Measurements from ENCODE around the gene ZSCAN23. TPM values are rescaled to one million over a fixed set of nuclear protein-coding genes. Genes with fewer than 3 reads are reported as not detected.
A peak's percentile ranks its signal among the peaks of the same experiment; 100 is the strongest.
"Not testable (repeated sequence)": the region's sequence is repeated elsewhere in the genome, so short reads cannot be mapped to it uniquely, and the experiment has no call there.

ZSCAN23 gene
- total RNA-seq, 5 donors from 2014 or later (not counting 1 experiment from before 2014, with no cell fraction given) = 1.3 to 3.5 (median 1.7) TPM

- CTCF ChIA-PET; DNase-seq; H3K36me3 Mint-ChIP-seq; H3K36me3 ChIP-seq (ENCODE audit: control insufficient read depth in 2 of 2, extremely low read depth in 1 of 2, insufficient read depth in 1 of 2, low read length in 1 of 2); H3K9me3 ChIP-seq; H3K27ac ChIP-seq (ENCODE audit: low read length); POLR2A ChIA-PET; H3K4me3 ChIP-seq (ENCODE audit: control insufficient read depth in 1 of 2, extremely low read depth in 1 of 2, low read length in 1 of 2); ATAC-seq (replicated peaks in 1 of 4); H3K27me3 ChIP-seq (replicated peaks in 1 of 2; ENCODE audit: control insufficient read depth in 2 of 2, extremely low read depth in 1 of 2, insufficient read depth in 2 of 2, low read length in 1 of 2); H3K9me3 Mint-ChIP-seq; H3K27ac Mint-ChIP-seq; H3K4me1 Mint-ChIP-seq; H3K4me3 Mint-ChIP-seq; H3K4me1 ChIP-seq (ENCODE audit: control insufficient read depth in 1 of 2, extremely low read depth in 1 of 2, insufficient read depth in 2 of 2, low read length in 2 of 2): not testable (repeated sequence)
- peaks cover 32 to 44% of the 10 kb centered on the region in 2 donors for H3K27me3 Mint-ChIP-seq
- 91% methylated on average over 22 of the region's 45 CpGs for WGBS (ENCODE audit: insufficient coverage)
These were observed 26.0 kb upstream of the ZSCAN23 start for GRCh38 chr6:28469153-28469745.

- no peaks in the 10 kb centered on the region for H3K36me3 ChIP-seq (ENCODE audit: control insufficient read depth in 2 of 2, extremely low read depth in 1 of 2, insufficient read depth in 1 of 2, low read length in 1 of 2)
These were observed 24.8 kb upstream of the ZSCAN23 start for GRCh38 chr6:28468056-28468455.

GRCh38 chr6:28462401-28462800, 19.1 kb upstream of the ZSCAN23 start:
- Histone ChIP-seq H3K4me3 (ENCODE audit: control insufficient read depth in 1 of 2, extremely low read depth in 1 of 2, low read length in 1 of 2) (no peak overlapping the region), H3K27me3 (replicated peaks in 1 of 2; ENCODE audit: control insufficient read depth in 2 of 2, extremely low read depth in 1 of 2, insufficient read depth in 2 of 2, low read length in 1 of 2) (peaks cover 2 to 8% of the 10 kb centered on the region in 2 experiments), H3K4me1 (ENCODE audit: control insufficient read depth in 1 of 2, extremely low read depth in 1 of 2, insufficient read depth in 2 of 2, low read length in 2 of 2) (no peaks in the 10 kb centered on the region), H3K27ac (ENCODE audit: low read length) (no peak overlapping the region), H3K9me3 (no peaks in the 10 kb centered on the region), H3K36me3 (ENCODE audit: control insufficient read depth in 2 of 2, extremely low read depth in 1 of 2, insufficient read depth in 1 of 2, low read length in 1 of 2) (no peaks in the 10 kb centered on the region)
- no peak overlapping the region for H3K4me3 Mint-ChIP-seq
- H3K27me3 Mint-ChIP-seq = peaks cover 49 to 50% of the 10 kb centered on the region in 2 donors
- no peaks in the 10 kb centered on the region for H3K36me3 Mint-ChIP-seq
- WGBS (ENCODE audit: insufficient coverage) = no CpG with 5 or more reads among the region's 2 CpGs
- H3K9me3 Mint-ChIP-seq = no peaks in the 10 kb centered on the region
- H3K4me1 Mint-ChIP-seq = peaks cover 0 to 6% (median 5%) of the 10 kb centered on the region in 3 donors
- POLR2A ChIA-PET = no interaction called here
- CTCF ChIA-PET = no interaction called here
- ATAC-seq (replicated peaks in 1 of 4) = peak in 1 of 4 experiments; percentile 52
- DNase-seq = no peak
- H3K27ac Mint-ChIP-seq = no peak overlapping the region

More at GRCh38 chr6:28468056-28468455, 24.8 kb upstream of the ZSCAN23 start:
- Histone ChIP-seq H3K27ac (ENCODE audit: low read length) (no peak overlapping the region), H3K27me3 (replicated peaks in 1 of 2; ENCODE audit: control insufficient read depth in 2 of 2, extremely low read depth in 1 of 2, insufficient read depth in 2 of 2, low read length in 1 of 2) (peaks cover 0 to 4% of the 10 kb centered on the region in 2 experiments), H3K4me3 (ENCODE audit: control insufficient read depth in 1 of 2, extremely low read depth in 1 of 2, low read length in 1 of 2) (no peak overlapping the region), H3K9me3 (no peaks in the 10 kb centered on the region), H3K4me1 (ENCODE audit: control insufficient read depth in 1 of 2, extremely low read depth in 1 of 2, insufficient read depth in 2 of 2, low read length in 2 of 2) (no peaks in the 10 kb centered on the region)
- POLR2A ChIA-PET = no interaction called here
- Mint-ChIP-seq H3K36me3 (peaks cover 4% of the 10 kb centered on the region), H3K4me3 (no peak overlapping the region), H3K27me3 (peaks cover 28 to 46% of the 10 kb centered on the region in 2 donors), H3K9me3 (peaks cover 0 to 6% (median 2%) of the 10 kb centered on the region in 3 donors), H3K4me1 (no peaks in the 10 kb centered on the region), H3K27ac (no peak overlapping the region)
- no peak for ATAC-seq (replicated peaks in 1 of 4)
- no CpG with 5 or more reads among the region's 7 CpGs for whole genome bisulfite sequencing (ENCODE audit: insufficient coverage)
- no peak for DNase-seq
- CTCF ChIA-PET = no interaction called here

- Mint-ChIP-seq H3K4me1 (peaks cover 0 to 6% (median 5%) of the 10 kb centered on the region in 3 donors), H3K27me3 (peaks cover 53 to 55% of the 10 kb centered on the region in 2 donors), H3K36me3 (no peaks in the 10 kb centered on the region), H3K4me3 (no peak overlapping the region), H3K9me3 (no peaks in the 10 kb centered on the region), H3K27ac (no peak overlapping the region)
- peaks cover 2 to 6% of the 10 kb centered on the region in 2 experiments for H3K27me3 ChIP-seq (replicated peaks in 1 of 2; ENCODE audit: control insufficient read depth in 2 of 2, extremely low read depth in 1 of 2, insufficient read depth in 2 of 2, low read length in 1 of 2)
- no CpG with 5 or more reads among the region's 1 CpG for WGBS (ENCODE audit: insufficient coverage)
- no peak overlapping the region for H3K4me3 ChIP-seq (ENCODE audit: control insufficient read depth in 1 of 2, extremely low read depth in 1 of 2, low read length in 1 of 2)
- no peak overlapping the region for H3K27ac ChIP-seq (ENCODE audit: low read length)
- POLR2A ChIA-PET = no interaction called here
- CTCF ChIA-PET = no interaction called here
- no peaks in the 10 kb centered on the region for H3K36me3 ChIP-seq (ENCODE audit: control insufficient read depth in 2 of 2, extremely low read depth in 1 of 2, insufficient read depth in 1 of 2, low read length in 1 of 2)
- H3K9me3 ChIP-seq = no peaks in the 10 kb centered on the region
- H3K4me1 ChIP-seq (ENCODE audit: control insufficient read depth in 1 of 2, extremely low read depth in 1 of 2, insufficient read depth in 2 of 2, low read length in 2 of 2) = no peaks in the 10 kb centered on the region
- no peak for DNase-seq
- ATAC-seq (replicated peaks in 1 of 4) = no peak
These were observed 15.3 kb upstream of the ZSCAN23 start for GRCh38 chr6:28458568-28458967.

- peak; percentile 54 to 98 (median 80) for ATAC-seq (replicated peaks in 1 of 4)
These were observed 5.8 kb upstream of the ZSCAN23 start for GRCh38 chr6:28449056-28449455.

GRCh38 chr6:28447512-28447906, 4.2 kb upstream of the ZSCAN23 start:
- H3K4me3 Mint-ChIP-seq = peak overlapping the region in 2 of 3 donors; percentile 58 to 84
- H3K36me3 ChIP-seq (ENCODE audit: control insufficient read depth in 2 of 2, extremely low read depth in 1 of 2, insufficient read depth in 1 of 2, low read length in 1 of 2); H3K27ac ChIP-seq (ENCODE audit: low read length); H3K9me3 Mint-ChIP-seq; H3K27ac Mint-ChIP-seq; DNase-seq; H3K9me3 ChIP-seq; POLR2A ChIA-PET; CTCF ChIA-PET; ATAC-seq (replicated peaks in 1 of 4); H3K36me3 Mint-ChIP-seq: not testable (repeated sequence)
- H3K4me3 ChIP-seq (ENCODE audit: control insufficient read depth in 1 of 2, extremely low read depth in 1 of 2, low read length in 1 of 2) = peak overlapping the region; percentile 9 to 69
- H3K4me1 ChIP-seq (ENCODE audit: control insufficient read depth in 1 of 2, extremely low read depth in 1 of 2, insufficient read depth in 2 of 2, low read length in 2 of 2) = peaks cover 17 to 21% of the 10 kb centered on the region in 2 experiments
- peaks cover 15 to 39% of the 10 kb centered on the region in 2 donors for H3K27me3 Mint-ChIP-seq
- peaks cover 0 to 26% of the 10 kb centered on the region in 2 experiments for H3K27me3 ChIP-seq (replicated peaks in 1 of 2; ENCODE audit: control insufficient read depth in 2 of 2, extremely low read depth in 1 of 2, insufficient read depth in 2 of 2, low read length in 1 of 2)
- H3K4me1 Mint-ChIP-seq = peaks cover 33 to 38% (median 35%) of the 10 kb centered on the region in 3 donors

More at GRCh38 chr6:28449056-28449455, 5.8 kb upstream of the ZSCAN23 start:
- peaks cover 0 to 5% (median 0%) of the 10 kb centered on the region in 3 donors for H3K9me3 Mint-ChIP-seq
- peak in 11 of 35 experiments; percentile 6 to 63 (median 22) for DNase-seq
- H3K4me3 Mint-ChIP-seq = peak overlapping the region in 1 of 3 donors; percentile 39
- Histone ChIP-seq H3K27ac (ENCODE audit: low read length) (no peak overlapping the region), H3K9me3 (no peaks in the 10 kb centered on the region), H3K4me3 (ENCODE audit: control insufficient read depth in 1 of 2, extremely low read depth in 1 of 2, low read length in 1 of 2) (no peak overlapping the region), H3K4me1 (ENCODE audit: control insufficient read depth in 1 of 2, extremely low read depth in 1 of 2, insufficient read depth in 2 of 2, low read length in 2 of 2) (peaks cover 7 to 19% of the 10 kb centered on the region in 2 experiments), H3K27me3 (replicated peaks in 1 of 2; ENCODE audit: control insufficient read depth in 2 of 2, extremely low read depth in 1 of 2, insufficient read depth in 2 of 2, low read length in 1 of 2) (peaks cover 2 to 18% of the 10 kb centered on the region in 2 experiments), H3K36me3 (ENCODE audit: control insufficient read depth in 2 of 2, extremely low read depth in 1 of 2, insufficient read depth in 1 of 2, low read length in 1 of 2) (no peaks in the 10 kb centered on the region)
- H3K27ac Mint-ChIP-seq = peak overlapping the region in 1 of 2 donors; percentile 69
- ChIA-PET POLR2A (interaction anchor here (0.6 kb wide), 4 partner anchors 53 to 1047 kb away, joined by 4 to 6 read pairs (median 4); no protein-coding TSS in a partner anchor), CTCF (interaction anchor here (0.6 to 0.7 kb wide), 3 partner anchors 140 to 344 kb away, joined by 3 to 14 read pairs (median 3); no protein-coding TSS in a partner anchor)
- peaks cover 18 to 22% (median 19%) of the 10 kb centered on the region in 3 donors for H3K4me1 Mint-ChIP-seq
- H3K36me3 Mint-ChIP-seq = no peaks in the 10 kb centered on the region
- H3K27me3 Mint-ChIP-seq = peaks cover 15 to 36% of the 10 kb centered on the region in 2 donors
- WGBS (ENCODE audit: insufficient coverage) = no CpG with 5 or more reads among the region's 1 CpG

Measured in T-cell (primary cell).